Stimulated activated CD4-positive, alpha-beta T cell treated with anti-CD3 and anti-CD28 coated beads, Interleukin-12 subunit alpha, Interleukin-12 subunit beta, amount 100 ng/mL, for 48 hours (primary cell): ENCODE measurements around the gene JAZF1.
A peak's percentile ranks its signal among the peaks of the same experiment; 100 is the strongest.

ENCODE experiments used
- DNase-seq, 3 donors: peaks; one replicate each; pipeline ENCODE4 v3.0.0-alpha.2; 2020; ENCODE audit warnings: low read depth in 2 of 3, low spot score in 1 of 3

Gene JAZF1

DNA sequence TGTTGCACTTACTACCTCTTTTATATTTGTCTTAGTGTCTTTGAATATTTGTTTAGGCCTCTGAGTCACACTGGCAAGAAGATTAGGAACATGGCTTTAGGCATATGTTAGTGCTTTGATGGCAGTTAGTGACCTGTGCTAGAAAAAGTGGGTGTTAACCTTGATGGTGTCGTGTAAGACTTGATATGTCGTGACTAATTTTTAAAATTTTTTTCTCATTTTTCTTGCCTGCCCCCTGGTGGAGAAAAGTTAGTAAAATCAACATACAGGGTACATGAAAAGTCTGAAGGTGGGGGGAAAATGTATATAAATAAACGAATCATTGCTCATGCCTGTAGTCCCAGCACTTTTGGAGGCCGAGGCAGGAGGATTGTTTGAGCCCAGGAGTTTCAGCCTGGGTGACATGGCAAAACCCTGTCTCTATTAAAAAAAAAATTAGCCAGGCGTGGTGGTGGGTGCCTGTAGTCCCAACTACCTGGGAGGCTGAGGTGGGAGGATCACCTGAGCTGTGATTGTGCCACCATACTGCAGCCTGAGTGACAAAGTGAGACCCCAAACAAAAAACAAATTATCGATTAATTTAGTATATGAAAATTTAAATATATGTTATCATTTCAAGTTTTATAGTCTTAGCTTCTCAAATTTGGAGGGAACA lies 396.1 kb downstream of the JAZF1 start:
- peak in 1 of 3 donors; percentile 69 for DNase-seq

DNA sequence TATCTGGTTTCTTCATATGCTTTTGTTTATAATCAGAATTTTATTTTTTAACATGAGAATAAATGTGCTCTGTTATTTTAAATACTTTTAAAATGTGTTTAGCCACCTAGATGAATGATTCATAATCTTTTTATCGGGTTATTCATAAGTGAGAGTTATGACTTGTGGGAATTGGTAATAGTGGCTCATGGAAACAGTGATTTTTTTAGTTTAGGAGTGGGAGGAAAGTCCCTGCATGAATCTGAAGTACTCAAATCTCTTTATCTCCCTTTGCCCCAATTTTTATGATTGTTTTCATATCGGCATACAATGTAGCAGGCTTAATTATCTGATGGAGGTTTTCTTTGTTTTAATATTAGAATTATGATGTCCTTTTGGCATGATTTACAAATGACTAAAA lies 397.7 kb downstream of the JAZF1 start:
- DNase-seq = no peak

DNA sequence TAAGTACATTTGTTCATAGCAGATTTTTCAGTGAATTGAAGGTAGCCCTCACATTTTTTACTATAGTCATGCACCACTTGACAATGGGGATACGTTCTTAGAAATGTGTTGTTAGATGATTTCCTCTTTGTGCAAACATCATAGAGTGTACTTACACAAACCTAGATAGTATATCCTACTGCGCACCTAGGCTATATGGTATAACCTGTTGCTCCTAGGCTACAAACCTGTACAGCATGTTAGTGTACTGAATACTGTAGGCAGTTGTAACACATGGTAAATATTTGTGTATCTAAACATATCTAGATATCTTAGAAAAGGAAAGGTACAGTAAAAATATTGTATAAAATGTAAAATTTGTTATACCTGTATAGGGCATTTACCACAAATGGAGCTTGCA lies 399.4 kb downstream of the JAZF1 start:
- no peak for DNase-seq
